Measurements from ENCODE around the gene MBD5. TPM values are rescaled to one million over a fixed set of nuclear protein-coding genes. Genes with fewer than 3 reads are reported as not detected.

MBD5 gene
- polyA plus RNA-seq, 1 of the 3 experiments (the other 2 are of a cell fraction) = 7.4 TPM

DNA sequence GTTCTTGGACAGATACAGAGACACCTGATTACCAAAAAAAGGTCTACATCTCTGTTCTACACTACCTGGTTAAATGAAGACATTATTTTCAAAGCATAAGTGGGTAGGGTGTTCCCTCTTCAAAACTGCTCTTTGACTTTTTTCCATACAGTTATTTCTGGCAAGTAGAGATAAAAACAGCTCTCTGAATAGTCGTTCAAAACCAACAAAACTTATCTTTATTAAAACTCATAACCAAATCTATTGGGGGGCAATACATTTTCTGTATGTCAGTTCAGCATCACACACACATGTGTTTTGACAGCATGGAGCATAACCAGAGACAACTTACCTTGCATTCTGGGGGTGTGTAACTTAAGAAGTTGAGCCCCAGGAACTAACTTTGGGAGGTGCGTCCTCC is 474.7 kb downstream of the MBD5 start:
- H3F3A ChIP-seq (replicated peaks; ENCODE audit: insufficient read depth) = no peaks in the 10 kb centered on the region
- no peak for TF ChIP-seq NFIC (IDR thresholded peaks at IDR 0.05; ENCODE audit: borderline replicate concordance)
- TF ChIP-seq TCF12 (IDR thresholded peaks at IDR 0.05) = no peak
- TF ChIP-seq ELF1 (IDR thresholded peaks at IDR 0.05) = no peak
- no peak for TF ChIP-seq EP300 (IDR thresholded peaks at IDR 0.05; ENCODE audit: borderline replicate concordance in 1 of 2, low read depth in 1 of 2, low read length in 1 of 2)
- TF ChIP-seq GABPA (IDR thresholded peaks at IDR 0.05; ENCODE audit: low read depth) = no peak
- TF ChIP-seq, protein P1, sequence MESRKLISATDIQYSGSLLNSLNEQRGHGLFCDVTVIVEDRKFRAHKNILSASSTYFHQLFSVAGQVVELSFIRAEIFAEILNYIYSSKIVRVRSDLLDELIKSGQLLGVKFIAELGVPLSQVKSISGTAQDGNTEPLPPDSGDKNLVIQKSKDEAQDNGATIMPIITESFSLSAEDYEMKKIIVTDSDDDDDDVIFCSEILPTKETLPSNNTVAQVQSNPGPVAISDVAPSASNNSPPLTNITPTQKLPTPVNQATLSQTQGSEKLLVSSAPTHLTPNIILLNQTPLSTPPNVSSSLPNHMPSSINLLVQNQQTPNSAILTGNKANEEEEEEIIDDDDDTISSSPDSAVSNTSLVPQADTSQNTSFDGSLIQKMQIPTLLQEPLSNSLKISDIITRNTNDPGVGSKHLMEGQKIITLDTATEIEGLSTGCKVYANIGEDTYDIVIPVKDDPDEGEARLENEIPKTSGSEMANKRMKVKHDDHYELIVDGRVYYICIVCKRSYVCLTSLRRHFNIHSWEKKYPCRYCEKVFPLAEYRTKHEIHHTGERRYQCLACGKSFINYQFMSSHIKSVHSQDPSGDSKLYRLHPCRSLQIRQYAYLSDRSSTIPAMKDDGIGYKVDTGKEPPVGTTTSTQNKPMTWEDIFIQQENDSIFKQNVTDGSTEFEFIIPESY (IDR thresholded peaks at IDR 0.05; ENCODE audit: borderline replicate concordance, low read depth) = no peak
- TF ChIP-seq JUND (IDR thresholded peaks at IDR 0.05) = no peak
- H3K9me3 ChIP-seq = no peaks in the 10 kb centered on the region
- H3K9me2 ChIP-seq = no peaks in the 10 kb centered on the region
- H3K9ac ChIP-seq = no peak overlapping the region
- no peak overlapping the region for H3K4me2 ChIP-seq
- H2AFZ ChIP-seq (ENCODE audit: low read depth) = no peak overlapping the region
- no peaks in the 10 kb centered on the region for H3K36me3 ChIP-seq (replicated peaks in 1 of 2; ENCODE audit: control insufficient read depth in 1 of 2, insufficient read depth in 2 of 2, low read length in 1 of 2)
- H4K20me1 ChIP-seq (ENCODE audit: insufficient read depth) = no peaks in the 10 kb centered on the region
- no peak for DNase-seq
- no peak overlapping the region for H3K4me3 ChIP-seq (ENCODE audit: low read depth in 2 of 2, low read length in 1 of 2)
- no peak overlapping the region for H3K27ac ChIP-seq (ENCODE audit: low read depth in 2 of 2, low read length in 1 of 2)
- 92% methylated on average over 2 of the region's 2 CpGs for WGBS (ENCODE audit: low lambda C conversion rate)
- ChIA-PET CTCF (interaction anchor here (1.4 to 2.4 kb wide), 2 partner anchors 11 to 14 kb away, joined by 3 to 15 read pairs; no protein-coding TSS in a partner anchor), POLR2A (no interaction called here)
- no peaks in the 10 kb centered on the region for H3K27me3 ChIP-seq (ENCODE audit: insufficient read depth)
- H3K79me2 ChIP-seq (ENCODE audit: insufficient read depth) = no peaks in the 10 kb centered on the region
- H3K4me1 ChIP-seq (ENCODE audit: control insufficient read depth in 1 of 2, insufficient read depth in 2 of 2, low read depth in 1 of 2, low read length in 1 of 2) = peaks cover 0 to 10% of the 10 kb centered on the region in 2 experiments; a peak in 3 of 4 replicates

DNA sequence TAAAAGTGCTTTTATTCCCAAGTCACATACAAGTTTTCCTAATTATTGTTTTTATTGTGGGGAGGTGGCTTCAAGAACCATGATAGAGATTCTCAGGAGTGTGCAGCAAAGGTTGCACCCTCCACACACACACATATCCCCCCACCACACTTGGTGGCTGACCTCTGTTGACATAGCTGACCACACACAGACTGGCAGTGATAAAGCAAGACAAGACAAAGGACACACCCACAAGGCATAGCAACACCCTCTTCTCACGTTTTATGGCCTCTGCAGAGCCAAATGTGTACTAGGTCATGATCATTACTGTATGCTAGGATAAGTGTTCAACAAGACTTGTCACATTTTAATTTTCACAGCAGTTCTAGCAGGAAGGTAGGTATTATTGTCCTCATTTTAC is 480.7 kb downstream of the MBD5 start:
- H3K9me2 ChIP-seq = no peaks in the 10 kb centered on the region
- DNase-seq = no peak
- H3K4me1 ChIP-seq (ENCODE audit: control insufficient read depth in 1 of 2, insufficient read depth in 2 of 2, low read depth in 1 of 2, low read length in 1 of 2) = no peaks in the 10 kb centered on the region; a peak in 1 of 4 replicates
- no peaks in the 10 kb centered on the region for H3K27me3 ChIP-seq (ENCODE audit: insufficient read depth)
- TF ChIP-seq, protein P1 (IDR thresholded peaks at IDR 0.05; ENCODE audit: borderline replicate concordance, low read depth) = no peak
- TF ChIP-seq, protein P2, sequence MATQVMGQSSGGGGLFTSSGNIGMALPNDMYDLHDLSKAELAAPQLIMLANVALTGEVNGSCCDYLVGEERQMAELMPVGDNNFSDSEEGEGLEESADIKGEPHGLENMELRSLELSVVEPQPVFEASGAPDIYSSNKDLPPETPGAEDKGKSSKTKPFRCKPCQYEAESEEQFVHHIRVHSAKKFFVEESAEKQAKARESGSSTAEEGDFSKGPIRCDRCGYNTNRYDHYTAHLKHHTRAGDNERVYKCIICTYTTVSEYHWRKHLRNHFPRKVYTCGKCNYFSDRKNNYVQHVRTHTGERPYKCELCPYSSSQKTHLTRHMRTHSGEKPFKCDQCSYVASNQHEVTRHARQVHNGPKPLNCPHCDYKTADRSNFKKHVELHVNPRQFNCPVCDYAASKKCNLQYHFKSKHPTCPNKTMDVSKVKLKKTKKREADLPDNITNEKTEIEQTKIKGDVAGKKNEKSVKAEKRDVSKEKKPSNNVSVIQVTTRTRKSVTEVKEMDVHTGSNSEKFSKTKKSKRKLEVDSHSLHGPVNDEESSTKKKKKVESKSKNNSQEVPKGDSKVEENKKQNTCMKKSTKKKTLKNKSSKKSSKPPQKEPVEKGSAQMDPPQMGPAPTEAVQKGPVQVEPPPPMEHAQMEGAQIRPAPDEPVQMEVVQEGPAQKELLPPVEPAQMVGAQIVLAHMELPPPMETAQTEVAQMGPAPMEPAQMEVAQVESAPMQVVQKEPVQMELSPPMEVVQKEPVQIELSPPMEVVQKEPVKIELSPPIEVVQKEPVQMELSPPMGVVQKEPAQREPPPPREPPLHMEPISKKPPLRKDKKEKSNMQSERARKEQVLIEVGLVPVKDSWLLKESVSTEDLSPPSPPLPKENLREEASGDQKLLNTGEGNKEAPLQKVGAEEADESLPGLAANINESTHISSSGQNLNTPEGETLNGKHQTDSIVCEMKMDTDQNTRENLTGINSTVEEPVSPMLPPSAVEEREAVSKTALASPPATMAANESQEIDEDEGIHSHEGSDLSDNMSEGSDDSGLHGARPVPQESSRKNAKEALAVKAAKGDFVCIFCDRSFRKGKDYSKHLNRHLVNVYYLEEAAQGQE (IDR thresholded peaks at IDR 0.05; ENCODE audit: low read depth, low read length) = no peak
- TF ChIP-seq RAD21 (IDR thresholded peaks at IDR 0.05; ENCODE audit: low read length) = no peak
- no peak for TF ChIP-seq RFX5 (IDR thresholded peaks at IDR 0.05; ENCODE audit: low read length)
- TF ChIP-seq, protein P3, sequence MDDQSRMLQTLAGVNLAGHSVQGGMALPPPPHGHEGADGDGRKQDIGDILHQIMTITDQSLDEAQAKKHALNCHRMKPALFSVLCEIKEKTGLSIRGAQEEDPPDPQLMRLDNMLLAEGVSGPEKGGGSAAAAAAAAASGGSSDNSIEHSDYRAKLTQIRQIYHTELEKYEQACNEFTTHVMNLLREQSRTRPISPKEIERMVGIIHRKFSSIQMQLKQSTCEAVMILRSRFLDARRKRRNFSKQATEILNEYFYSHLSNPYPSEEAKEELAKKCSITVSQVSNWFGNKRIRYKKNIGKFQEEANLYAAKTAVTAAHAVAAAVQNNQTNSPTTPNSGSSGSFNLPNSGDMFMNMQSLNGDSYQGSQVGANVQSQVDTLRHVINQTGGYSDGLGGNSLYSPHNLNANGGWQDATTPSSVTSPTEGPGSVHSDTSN (IDR thresholded peaks at IDR 0.05) = no peak
- TF ChIP-seq, protein P4, sequence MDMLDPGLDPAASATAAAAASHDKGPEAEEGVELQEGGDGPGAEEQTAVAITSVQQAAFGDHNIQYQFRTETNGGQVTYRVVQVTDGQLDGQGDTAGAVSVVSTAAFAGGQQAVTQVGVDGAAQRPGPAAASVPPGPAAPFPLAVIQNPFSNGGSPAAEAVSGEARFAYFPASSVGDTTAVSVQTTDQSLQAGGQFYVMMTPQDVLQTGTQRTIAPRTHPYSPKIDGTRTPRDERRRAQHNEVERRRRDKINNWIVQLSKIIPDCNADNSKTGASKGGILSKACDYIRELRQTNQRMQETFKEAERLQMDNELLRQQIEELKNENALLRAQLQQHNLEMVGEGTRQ (IDR thresholded peaks at IDR 0.05; ENCODE audit: borderline replicate concordance, low read depth, low read length) = no peak
- TF ChIP-seq, protein P5, sequence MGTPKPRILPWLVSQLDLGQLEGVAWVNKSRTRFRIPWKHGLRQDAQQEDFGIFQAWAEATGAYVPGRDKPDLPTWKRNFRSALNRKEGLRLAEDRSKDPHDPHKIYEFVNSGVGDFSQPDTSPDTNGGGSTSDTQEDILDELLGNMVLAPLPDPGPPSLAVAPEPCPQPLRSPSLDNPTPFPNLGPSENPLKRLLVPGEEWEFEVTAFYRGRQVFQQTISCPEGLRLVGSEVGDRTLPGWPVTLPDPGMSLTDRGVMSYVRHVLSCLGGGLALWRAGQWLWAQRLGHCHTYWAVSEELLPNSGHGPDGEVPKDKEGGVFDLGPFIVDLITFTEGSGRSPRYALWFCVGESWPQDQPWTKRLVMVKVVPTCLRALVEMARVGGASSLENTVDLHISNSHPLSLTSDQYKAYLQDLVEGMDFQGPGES (IDR thresholded peaks at IDR 0.05; ENCODE audit: low read depth, low read length) = no peak
- no peak for TF ChIP-seq TCF12 (IDR thresholded peaks at IDR 0.05)
- no peak for TF ChIP-seq GABPA (IDR thresholded peaks at IDR 0.05; ENCODE audit: low read depth)
- TF ChIP-seq TAF1 (IDR thresholded peaks at IDR 0.05; ENCODE audit: borderline replicate concordance, low read depth, low read length) = no peak
- no peak overlapping the region for H3K9ac ChIP-seq
- H4K20me1 ChIP-seq (ENCODE audit: insufficient read depth) = no peaks in the 10 kb centered on the region
- POLR2A ChIA-PET = no interaction called here
- no peaks in the 10 kb centered on the region for H3K9me3 ChIP-seq
- H3K4me2 ChIP-seq = no peak overlapping the region
- CTCF ChIA-PET = no interaction called here
- no peak overlapping the region for H3K27ac ChIP-seq (ENCODE audit: low read depth in 2 of 2, low read length in 1 of 2)
- no peaks in the 10 kb centered on the region for H3F3A ChIP-seq (replicated peaks; ENCODE audit: insufficient read depth)
- no peaks in the 10 kb centered on the region for H3K79me2 ChIP-seq (ENCODE audit: insufficient read depth)
- peaks cover 0 to 2% of the 10 kb centered on the region in 2 experiments for H3K36me3 ChIP-seq (replicated peaks in 1 of 2; ENCODE audit: control insufficient read depth in 1 of 2, insufficient read depth in 2 of 2, low read length in 1 of 2)
- WGBS (ENCODE audit: low lambda C conversion rate) = 75% methylated on average over 1 of the region's 1 CpG
- no peak overlapping the region for H2AFZ ChIP-seq (ENCODE audit: low read depth)
- H3K4me3 ChIP-seq (ENCODE audit: low read depth in 2 of 2, low read length in 1 of 2) = no peak overlapping the region

All from SK-N-SH (cell line).